Fibroblast of lung (primary cell): ENCODE results near the gene MOG. TPM values are rescaled to one million over a fixed set of nuclear protein-coding genes. Genes with fewer than 3 reads are reported as not detected.

Source experiments
- DNase-seq, 2 donors: peaks; one replicate each; pipeline versions ENCODE4 v3.0.0 to v3.0.0-alpha.2; 2010; ENCODE audit warnings: low read depth in 2 of 2
- H2AFZ ChIP-seq: 2 replicates; pipeline ENCODE4 v1.5.1; 2012; ENCODE audit warnings: low read length, control low read depth, inconsistent platforms
- H3K27ac ChIP-seq: 2 replicates; pipeline ENCODE4 v1.5.1; 2011; ENCODE audit warnings: low read length, control low read depth; ENCODE audit not compliant: insufficient read depth
- H3K27me3 ChIP-seq: 2 replicates; pipeline ENCODE4 v1.5.1; 2011; ENCODE audit warnings: mild to moderate bottlenecking, low read length; ENCODE audit not compliant: control insufficient read depth, insufficient read depth
- H3K36me3 ChIP-seq: 2 replicates; pipeline ENCODE4 v1.5.1; 2011; ENCODE audit warnings: low read length; ENCODE audit not compliant: control insufficient read depth, insufficient read depth
- H3K4me1 ChIP-seq: 2 replicates; pipeline ENCODE4 v1.5.1; 2011; ENCODE audit warnings: low read length; ENCODE audit not compliant: control insufficient read depth, insufficient read depth; ENCODE audit errors: extremely low read depth
- H3K4me2 ChIP-seq: 2 replicates; pipeline ENCODE4 v1.5.1; 2011; ENCODE audit warnings: low read length, control low read depth; ENCODE audit not compliant: insufficient read depth; ENCODE audit errors: extremely low read depth
- H3K4me3 ChIP-seq, 4 experiments: fragments of 200-600 bp in 1 of 4; sonication (generic) in 1 of 4; replicated peaks in 1 of 4; 2 replicates each; pipeline ENCODE4 v1.5.1; 2011 to 2016; ENCODE audit warnings: low read length in 4 of 4, low read depth in 3 of 4, mild to moderate bottlenecking in 3 of 4, control low read depth in 2 of 4, inconsistent platforms in 1 of 4, mixed read lengths in 1 of 4; ENCODE audit not compliant: insufficient read depth in 1 of 4; ENCODE audit errors: control extremely low read depth in 1 of 4
- H3K79me2 ChIP-seq: 2 replicates; pipeline ENCODE4 v1.5.1; 2012; ENCODE audit warnings: mild to moderate bottlenecking, low read length, inconsistent platforms; ENCODE audit not compliant: control insufficient read depth, insufficient read depth
- H3K9ac ChIP-seq: 2 replicates; pipeline ENCODE4 v1.5.1; 2011; ENCODE audit warnings: mild to moderate bottlenecking, low read length, control low read depth; ENCODE audit not compliant: insufficient read depth
- H3K9me3 ChIP-seq: 2 replicates; pipeline ENCODE4 v1.5.1; 2012; ENCODE audit warnings: low read depth, low read length; ENCODE audit not compliant: control insufficient read depth, insufficient read depth
- H4K20me1 ChIP-seq: 2 replicates; pipeline ENCODE4 v1.5.1; 2011; ENCODE audit warnings: low read length; ENCODE audit not compliant: control insufficient read depth, insufficient read depth; ENCODE audit errors: extremely low read depth
- CTCF ChIP-seq, 2 donors: IDR thresholded peaks in 1 of 2; conservative IDR thresholded peaks in 1 of 2; 1 replicate in 1 of 2; 2 replicates in 1 of 2; pipeline ENCODE4 v1.5.1; 2011 to 2012; ENCODE audit warnings: low read length in 2 of 2, control low read depth in 1 of 2, inconsistent platforms in 1 of 2, low read depth in 1 of 2, mild to moderate bottlenecking in 1 of 2
- EZH2 ChIP-seq: IDR thresholded peaks from 2 replicates; pipeline ENCODE4 v1.5.1; 2012; ENCODE audit warnings: low read length, control low read depth, mild to moderate bottlenecking; ENCODE audit errors: missing control alignments
- polyA plus RNA-seq, 2 donors: library from polyadenylated mRNA; depleted of rRNA in 1 of 2; stranded (reverse) in 1 of 2; unstranded in 1 of 2; fragments of >200 nt; gene quantifications; 2 replicates each; pipeline ENCODE4 v1.2.1, GENCODE V29; 2011 to 2012; ENCODE audit warnings: missing spikeins in 1 of 2
- total RNA-seq: library from RNA; depleted of rRNA; stranded (reverse); fragments of >200 nt; gene quantifications from 2 replicates; pipeline ENCODE4 v1.2.1, GENCODE V29; 2014

The MOG gene
- total and polyA plus RNA-seq, 2 donors (not counting 1 experiment from before 2014, with no cell fraction given), result not detected

GRCh38 chr6:29611426-29611825, 45.5 kb upstream of the MOG start:
- Histone ChIP-seq H4K20me1 (no peaks in the 10 kb centered on the region), H3K9me3 (no peaks in the 10 kb centered on the region), H3K4me1 (no peaks in the 10 kb centered on the region), H3K27me3 (no peaks in the 10 kb centered on the region), H3K4me3 (no peak overlapping the region), H3K79me2 (no peaks in the 10 kb centered on the region), H3K27ac (no peak overlapping the region), H3K36me3 (peaks cover 9% of the 10 kb centered on the region), H2AFZ (no peak overlapping the region), H3K9ac (no peak overlapping the region), H3K4me2 (no peak overlapping the region)
- DNase-seq, result no peak
- TF ChIP-seq EZH2, result no peak
- no peak for TF ChIP-seq CTCF (conservative IDR thresholded peaks at IDR 0.05 in 1 of 2, IDR thresholded peaks at IDR 0.05 in 1 of 2; ENCODE audit: low read depth in 1 of 2, low read length in 2 of 2)

- Histone ChIP-seq H3K4me1 (no peaks in the 10 kb centered on the region), H2AFZ (no peak overlapping the region), H3K9me3 (no peaks in the 10 kb centered on the region), H3K4me3 (no peak overlapping the region), H3K4me2 (no peak overlapping the region), H4K20me1 (no peaks in the 10 kb centered on the region), H3K27ac (no peak overlapping the region), H3K27me3 (no peaks in the 10 kb centered on the region), H3K79me2 (no peaks in the 10 kb centered on the region), H3K9ac (no peak overlapping the region), H3K36me3 (peaks cover 10% of the 10 kb centered on the region)
- TF ChIP-seq EZH2, result no peak
- no peak for TF ChIP-seq CTCF (conservative IDR thresholded peaks at IDR 0.05 in 1 of 2, IDR thresholded peaks at IDR 0.05 in 1 of 2; ENCODE audit: low read depth in 1 of 2, low read length in 2 of 2)
- DNase-seq, result no peak
Measured at GRCh38 chr6:29617782-29618554, 38.9 kb upstream of the MOG start.

DNA sequence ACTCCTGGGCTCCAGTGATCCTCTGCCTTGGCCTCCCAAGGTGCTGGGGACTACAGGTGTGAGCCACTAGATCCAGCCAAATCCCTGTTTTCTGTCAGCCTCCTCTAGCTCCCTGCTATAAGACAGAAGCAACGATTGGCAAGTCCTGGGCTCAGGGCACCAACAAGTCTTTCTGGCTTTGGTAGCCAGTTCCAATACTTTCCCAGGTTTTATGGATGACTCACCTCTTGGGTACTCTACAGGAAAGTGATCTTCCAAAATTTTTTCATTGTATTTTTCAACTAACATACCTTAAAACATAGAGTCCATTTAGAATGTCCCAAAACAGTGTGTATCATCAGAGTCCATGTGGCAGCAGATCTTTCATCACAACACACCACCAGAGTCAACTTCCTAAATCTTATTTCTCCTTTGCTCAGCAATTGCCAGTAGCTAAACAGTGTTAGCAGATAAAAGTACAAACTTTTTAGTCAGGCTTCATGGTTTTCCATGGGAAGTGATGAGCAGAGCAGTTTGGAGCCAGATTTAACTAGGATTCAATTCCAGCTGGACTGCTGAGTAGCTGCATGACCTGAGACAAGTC, 37.2 kb upstream of the MOG start:
- Histone ChIP-seq H3K9ac (no peak overlapping the region), H3K9me3 (no peaks in the 10 kb centered on the region), H3K27ac (no peak overlapping the region), H3K27me3 (no peaks in the 10 kb centered on the region), H3K4me1 (no peaks in the 10 kb centered on the region), H3K4me2 (no peak overlapping the region), H3K79me2 (no peaks in the 10 kb centered on the region), H4K20me1 (no peaks in the 10 kb centered on the region), H2AFZ (no peak overlapping the region), H3K4me3 (no peak overlapping the region), H3K36me3 (peaks cover 13% of the 10 kb centered on the region)
- no peak for TF ChIP-seq EZH2
- TF ChIP-seq CTCF (conservative IDR thresholded peaks at IDR 0.05 in 1 of 2, IDR thresholded peaks at IDR 0.05 in 1 of 2; ENCODE audit: low read depth in 1 of 2, low read length in 2 of 2), result no peak
- no peak for DNase-seq
